Keratinocyte (primary cell): ENCODE results near the gene CDH13. TPM values are rescaled to one million over a fixed set of nuclear protein-coding genes. Genes with fewer than 3 reads are reported as not detected.

Experiments used
- DNase-seq: peaks from one replicate; pipeline ENCODE4 v3.0.0-alpha.2; 2011; ENCODE audit warnings: low read depth, missing footprints, low spot score
- FAIRE-seq: peaks from 2 replicates; lab custom pipeline; 2011; peaks lifted over from hg19 to GRCh38; lab: Jason Lieb, UNC
- H2AFZ ChIP-seq: 2 replicates; pipeline ENCODE4 v1.6.0; 2012; ENCODE audit warnings: low read length, control low read depth, inconsistent platforms; ENCODE audit not compliant: control insufficient read depth
- H3K27ac ChIP-seq: 2 replicates; pipeline ENCODE4 v1.5.1; 2011; ENCODE audit warnings: low read length; ENCODE audit not compliant: control insufficient read depth, insufficient read depth
- H3K27me3 ChIP-seq: 3 replicates; pipeline ENCODE4 v1.6.0; 2011; ENCODE audit warnings: low read length; ENCODE audit not compliant: control insufficient read depth, insufficient read depth; ENCODE audit errors: extremely low read depth
- H3K36me3 ChIP-seq, 2 experiments: 2 replicates in 1 of 2; 3 replicates in 1 of 2; pipeline ENCODE4 v1.5.1; 2011; ENCODE audit warnings: low read length in 2 of 2, mild to moderate bottlenecking in 1 of 2; ENCODE audit not compliant: control insufficient read depth in 2 of 2, insufficient read depth in 2 of 2; ENCODE audit errors: extremely low read depth in 1 of 2
- H3K4me1 ChIP-seq: 3 replicates; pipeline ENCODE4 v1.5.1; 2011; ENCODE audit warnings: low read length; ENCODE audit not compliant: control insufficient read depth, insufficient read depth; ENCODE audit errors: extremely low read depth
- H3K4me2 ChIP-seq: 3 replicates; pipeline ENCODE4 v1.6.0; 2011; ENCODE audit warnings: low read depth, low read length; ENCODE audit not compliant: control insufficient read depth, insufficient read depth; ENCODE audit errors: extremely low read depth
- H3K4me3 ChIP-seq, 3 experiments: fragments of 200-600 bp in 1 of 3; sonication (generic) in 1 of 3; 2 replicates in 2 of 3; 3 replicates in 1 of 3; pipeline ENCODE4 v1.5.1; 2011 to 2016; ENCODE audit warnings: low read length in 3 of 3, mild to moderate bottlenecking in 3 of 3, control low read depth in 2 of 3, inconsistent platforms in 1 of 3, low read depth in 1 of 3, mixed read lengths in 1 of 3, mixed run types in 1 of 3, moderate library complexity in 1 of 3; ENCODE audit not compliant: control insufficient read depth in 2 of 3, insufficient read depth in 2 of 3; ENCODE audit errors: extremely low read depth in 1 of 3
- H3K79me2 ChIP-seq: 2 replicates; pipeline ENCODE4 v1.6.0; 2012; ENCODE audit warnings: low read length; ENCODE audit not compliant: control insufficient read depth, insufficient read depth
- H3K9ac ChIP-seq: 3 replicates; pipeline ENCODE4 v1.6.0; 2011; ENCODE audit warnings: low read length; ENCODE audit not compliant: control insufficient read depth, insufficient read depth; ENCODE audit errors: extremely low read depth
- H3K9me1 ChIP-seq: 3 replicates; pipeline ENCODE4 v1.6.0; 2011; ENCODE audit warnings: low read length; ENCODE audit not compliant: control insufficient read depth, insufficient read depth; ENCODE audit errors: extremely low read depth
- H3K9me3 ChIP-seq: 2 replicates; pipeline ENCODE4 v1.5.1; 2012; ENCODE audit warnings: low read depth, low read length; ENCODE audit not compliant: control insufficient read depth
- H4K20me1 ChIP-seq: 3 replicates; pipeline ENCODE4 v1.6.0; 2011; ENCODE audit warnings: low read length; ENCODE audit not compliant: control insufficient read depth, insufficient read depth; ENCODE audit errors: extremely low read depth
- EZH2 ChIP-seq: IDR thresholded peaks from one replicate; pipeline ENCODE4 v1.6.1; 2012; ENCODE audit warnings: inconsistent platforms, mild to moderate bottlenecking, low read length, moderate library complexity
- dilution Hi-C: fragments of 300-500 bp; cut with MboI; formaldehyde crosslinking; loops from one replicate; pipeline ENCODE4 v1.7.0; 2020; ENCODE audit warnings: low sequenced_read_pairs; ENCODE audit not compliant: extremely low pct_ligation_motif_present
- polyA plus RNA-seq, 5 experiments: library from polyadenylated mRNA; depleted of rRNA in 3 of 5; stranded (reverse) in 3 of 5; stranded (forward) in 1 of 5; unstranded in 1 of 5; fragments of >200 nt; gene quantifications; 1 replicate in 1 of 5; 2 replicates in 3 of 5; 3 replicates in 1 of 5; pipeline versions ENCODE4 v1.2.1 to v1.2.3, GENCODE V29; 2011 to 2012; ENCODE audit warnings: missing spikeins in 2 of 5, low read depth in 1 of 5, low replicate concordance in 1 of 5
- TF ChIP-seq, protein P1 (sequence below), 3 experiments: IDR thresholded peaks in 1 of 3; conservative IDR thresholded peaks in 1 of 3; optimal IDR thresholded peaks in 1 of 3; 2 replicates in 2 of 3; 3 replicates in 1 of 3; pipeline versions ENCODE3 to v1.5.1; 2011; ENCODE audit warnings: low read length in 3 of 3, mild to moderate bottlenecking in 3 of 3, moderate library complexity in 2 of 3, control low read depth in 1 of 3, inconsistent platforms in 1 of 3; ENCODE audit not compliant: insufficient read depth in 2 of 3; ENCODE audit errors: extremely low read depth in 1 of 3

CDH13 gene
- polyA plus RNA-seq, 1 donor (not counting 4 experiments of a cell fraction or from before 2014, with no cell fraction given) = 111 TPM

DNA sequence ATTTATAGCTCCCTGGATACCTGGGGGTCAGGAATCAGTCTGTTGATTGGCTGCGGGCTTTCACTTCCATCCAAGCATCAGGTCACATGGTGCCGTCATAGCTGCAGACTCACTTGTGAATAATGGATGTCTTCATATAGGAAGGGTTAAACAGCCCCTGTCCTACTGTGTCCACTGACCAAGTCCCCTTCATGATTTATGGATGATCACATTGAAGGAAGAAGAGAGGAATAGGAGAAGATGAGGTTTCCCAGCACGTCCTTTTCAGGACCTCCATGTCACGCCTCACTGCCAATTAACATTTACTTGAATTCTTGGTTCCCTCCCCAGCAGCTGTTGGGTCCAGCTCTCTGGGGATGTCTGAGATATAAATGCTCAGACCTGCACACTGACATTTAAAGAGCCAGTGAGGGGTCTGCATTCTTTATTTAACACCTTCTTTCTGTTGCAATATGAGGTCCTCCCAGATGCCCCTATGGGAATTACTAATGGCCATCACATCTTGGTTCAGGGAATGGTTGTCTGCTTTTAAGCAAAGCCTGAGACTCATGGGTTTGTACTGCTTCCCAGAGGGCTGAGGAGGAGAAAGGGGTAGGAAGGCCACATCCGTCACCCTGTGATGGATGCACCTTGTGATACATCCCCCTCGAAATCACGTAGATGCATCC lies 950.4 kb downstream of the CDH13 start:
- no peak for DNase-seq
- Histone ChIP-seq H4K20me1 (no peaks in the 10 kb centered on the region), H3K9ac (no peak overlapping the region), H2AFZ (no peak overlapping the region), H3K4me3 (no peak overlapping the region), H3K4me2 (no peak overlapping the region), H3K27ac (no peak overlapping the region), H3K27me3 (no peaks in the 10 kb centered on the region), H3K36me3 (no peaks in the 10 kb centered on the region), H3K9me3 (no peaks in the 10 kb centered on the region), H3K79me2 (no peaks in the 10 kb centered on the region), H3K9me1 (no peaks in the 10 kb centered on the region), H3K4me1 (peaks cover 6% of the 10 kb centered on the region)
- no peak for FAIRE-seq
- dilution Hi-C loops = no loop called here
- no peak for TF ChIP-seq EZH2
- TF ChIP-seq, protein P1, sequence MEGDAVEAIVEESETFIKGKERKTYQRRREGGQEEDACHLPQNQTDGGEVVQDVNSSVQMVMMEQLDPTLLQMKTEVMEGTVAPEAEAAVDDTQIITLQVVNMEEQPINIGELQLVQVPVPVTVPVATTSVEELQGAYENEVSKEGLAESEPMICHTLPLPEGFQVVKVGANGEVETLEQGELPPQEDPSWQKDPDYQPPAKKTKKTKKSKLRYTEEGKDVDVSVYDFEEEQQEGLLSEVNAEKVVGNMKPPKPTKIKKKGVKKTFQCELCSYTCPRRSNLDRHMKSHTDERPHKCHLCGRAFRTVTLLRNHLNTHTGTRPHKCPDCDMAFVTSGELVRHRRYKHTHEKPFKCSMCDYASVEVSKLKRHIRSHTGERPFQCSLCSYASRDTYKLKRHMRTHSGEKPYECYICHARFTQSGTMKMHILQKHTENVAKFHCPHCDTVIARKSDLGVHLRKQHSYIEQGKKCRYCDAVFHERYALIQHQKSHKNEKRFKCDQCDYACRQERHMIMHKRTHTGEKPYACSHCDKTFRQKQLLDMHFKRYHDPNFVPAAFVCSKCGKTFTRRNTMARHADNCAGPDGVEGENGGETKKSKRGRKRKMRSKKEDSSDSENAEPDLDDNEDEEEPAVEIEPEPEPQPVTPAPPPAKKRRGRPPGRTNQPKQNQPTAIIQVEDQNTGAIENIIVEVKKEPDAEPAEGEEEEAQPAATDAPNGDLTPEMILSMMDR (optimal IDR thresholded peaks at IDR 0.05 in 1 of 3, IDR thresholded peaks at IDR 0.05 in 1 of 3, conservative IDR thresholded peaks at IDR 0.05 in 1 of 3; ENCODE audit: extremely low read depth in 1 of 3, insufficient read depth in 2 of 3, low read length in 3 of 3) = no peak

DNA sequence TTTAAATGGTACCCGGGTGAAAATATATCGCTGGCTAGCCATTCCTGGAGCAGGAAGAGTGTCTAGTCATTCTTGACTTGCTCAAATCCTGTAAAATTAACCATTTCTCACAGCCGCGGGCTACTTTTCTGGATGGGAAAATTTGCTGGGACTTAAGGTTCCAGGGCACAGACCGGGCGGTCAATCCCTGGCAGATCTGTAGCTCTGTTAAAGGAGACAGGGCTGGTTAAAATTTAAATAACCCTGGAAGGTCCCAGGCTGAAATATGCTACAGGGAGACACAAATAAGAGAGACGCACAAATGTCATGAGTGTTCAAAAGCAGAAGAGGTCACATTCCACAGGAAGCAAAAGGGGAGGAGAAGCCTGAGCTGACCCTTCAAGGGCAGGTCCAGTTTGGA lies 951.4 kb downstream of the CDH13 start:
- H3K36me3 ChIP-seq = no peaks in the 10 kb centered on the region
- no peak overlapping the region for H3K4me2 ChIP-seq
- H3K27me3 ChIP-seq = no peaks in the 10 kb centered on the region
- no peaks in the 10 kb centered on the region for H4K20me1 ChIP-seq
- no peak overlapping the region for H3K9ac ChIP-seq
- H3K9me3 ChIP-seq = no peaks in the 10 kb centered on the region
- no peak overlapping the region for H3K27ac ChIP-seq
- no peak overlapping the region for H2AFZ ChIP-seq
- peaks cover 6% of the 10 kb centered on the region for H3K4me1 ChIP-seq
- dilution Hi-C loops = no loop called here
- TF ChIP-seq, protein P1 (optimal IDR thresholded peaks at IDR 0.05 in 1 of 3, IDR thresholded peaks at IDR 0.05 in 1 of 3, conservative IDR thresholded peaks at IDR 0.05 in 1 of 3; ENCODE audit: extremely low read depth in 1 of 3, insufficient read depth in 2 of 3, low read length in 3 of 3) = no peak
- TF ChIP-seq EZH2 = no peak
- FAIRE-seq = no peak
- H3K9me1 ChIP-seq = no peaks in the 10 kb centered on the region
- H3K4me3 ChIP-seq = no peak overlapping the region
- no peak for DNase-seq
- H3K79me2 ChIP-seq = no peaks in the 10 kb centered on the region
